MCF 10A (cell line): ENCODE results near the gene TTLL6. TPM values are rescaled to one million over a fixed set of nuclear protein-coding genes. Genes with fewer than 3 reads are reported as not detected.
"Not testable (repeated sequence)": the region's sequence is repeated elsewhere in the genome, so short reads cannot be mapped to it uniquely, and the experiment has no call there.

Experiments used
- BruUV-seq: library from RNA; stranded (reverse); fragments of 400-500 nt; replicated peaks from 2 replicates; lab custom pipeline; 2021; lab: Mats Ljungman, UMichigan
- CTCF ChIA-PET: fragments of 300-600 bp; sonication (Branson Sonifier 250); formaldehyde crosslinking; extraction: SDS; loops from one replicate; lab custom pipeline; 2021; ENCODE audit warnings: antibody characterized with exemption, inconsistent platforms; lab: Yijun Ruan, JAX
- POLR2A ChIA-PET: fragments of 300-600, 350-650 bp; sonication (Branson Sonifier 250); formaldehyde crosslinking; extraction: SDS; loops from one replicate; lab custom pipeline; 2020; ENCODE audit warnings: antibody characterized with exemption, inconsistent platforms; lab: Yijun Ruan, JAX
- DNase-seq: peaks from one replicate; pipeline ENCODE4 v3.0.0-alpha.2; 2018; ENCODE audit not compliant: unreplicated experiment
- H3K27ac Mint-ChIP-seq: one replicate; pipeline ENCODE4 v1.8.0; 2022; ENCODE audit warnings: mild to moderate bottlenecking, low read depth, mixed read lengths; ENCODE audit not compliant: unreplicated experiment
- H3K27me3 Mint-ChIP-seq: one replicate; pipeline ENCODE4 v1.8.0; 2022; ENCODE audit warnings: mixed read lengths; ENCODE audit not compliant: insufficient read depth, unreplicated experiment
- H3K36me3 Mint-ChIP-seq: one replicate; pipeline ENCODE4 v1.8.0; 2022; ENCODE audit warnings: mild to moderate bottlenecking, moderate library complexity, mixed read lengths; ENCODE audit not compliant: insufficient read depth, unreplicated experiment
- H3K4me1 Mint-ChIP-seq: one replicate; pipeline ENCODE4 v1.8.0; 2022; ENCODE audit warnings: mixed read lengths; ENCODE audit not compliant: insufficient read depth, unreplicated experiment
- H3K4me3 Mint-ChIP-seq: one replicate; pipeline ENCODE4 v1.8.0; 2022; ENCODE audit warnings: mild to moderate bottlenecking, moderate library complexity, mixed read lengths; ENCODE audit not compliant: unreplicated experiment
- H3K9me3 Mint-ChIP-seq: one replicate; pipeline ENCODE4 v1.8.0; 2022; ENCODE audit warnings: mixed read lengths; ENCODE audit not compliant: unreplicated experiment
- intact Hi-C: fragments of 100-400 bp; cut with micrococcal nuclease; formaldehyde crosslinking; loops from 2 replicates; pipeline ENCODE4 v1.14.1; 2022
- microRNA-seq: library from miRNA; unstranded; fragments of <30 nt; microRNA quantifications from one replicate; pipeline ENCODE4 v1.2.0, GENCODE V29; 2022
- total RNA-seq: library from RNA; stranded (reverse); gene quantifications from 2 replicates; pipeline ENCODE4 v1.2.3, GENCODE V29; 2022
- TF ChIP-seq, protein P1 (sequence below): fragments of 200-600 bp; IDR thresholded peaks from one replicate; pipeline ENCODE4 v1.8.0; 2022; ENCODE audit warnings: antibody characterized with exemption, mild to moderate bottlenecking; ENCODE audit not compliant: unreplicated experiment

TTLL6 gene
- total RNA-seq, 1 experiment from 2014 or later: not detected

DNA sequence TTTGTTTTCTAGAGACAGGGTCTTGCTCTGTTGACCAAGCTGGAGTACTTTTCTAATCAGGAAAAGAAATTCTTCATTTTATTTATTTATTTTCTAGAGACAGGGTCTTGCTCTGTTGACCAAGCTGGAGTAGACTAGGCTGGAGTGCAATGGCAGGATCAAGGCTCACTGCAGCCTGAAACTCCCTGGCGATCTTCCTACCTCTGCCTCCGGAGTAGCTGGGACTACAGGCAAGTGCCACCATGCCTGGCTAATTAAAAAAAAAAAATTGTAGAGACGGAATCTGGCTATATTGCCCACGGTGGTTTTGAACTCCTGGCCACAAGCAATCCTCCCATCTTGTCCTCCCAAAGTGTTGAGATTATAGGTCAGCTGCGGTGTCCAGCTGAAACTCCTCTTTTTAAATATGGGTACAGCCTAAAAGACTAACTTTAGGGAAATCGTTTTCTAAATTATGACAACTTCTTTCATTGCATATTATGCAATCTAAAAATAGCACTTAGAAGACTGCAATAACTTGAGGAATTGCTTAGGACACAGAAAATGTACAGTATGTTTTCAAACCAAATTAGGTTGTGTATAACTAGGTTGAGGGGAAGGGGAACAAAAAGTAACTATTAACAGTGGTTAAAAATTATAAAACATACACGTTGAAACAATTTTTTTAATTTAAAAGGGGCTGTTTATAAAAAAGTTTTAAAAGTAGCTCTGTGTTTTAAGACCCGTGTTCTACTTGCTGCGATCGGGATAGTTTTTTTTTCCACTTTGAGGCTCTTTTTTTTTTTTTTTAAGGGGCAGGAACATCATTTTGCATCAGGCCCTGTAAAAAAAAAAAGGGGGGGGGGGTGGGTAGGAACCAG, 99.4 kb downstream of the TTLL6 start:
- CTCF ChIA-PET: interaction anchor here (0.6 to 2.3 kb wide), 6 partner anchors 10 to 473 kb away, joined by 3 to 10 read pairs (median 4); partner anchors contain the start of gene CALCOCO2
- no peak overlapping the region for H3K27ac Mint-ChIP-seq
- no peaks in the 10 kb centered on the region for H3K4me1 Mint-ChIP-seq
- no peak overlapping the region for H3K4me3 Mint-ChIP-seq
- TF ChIP-seq, protein P1, sequence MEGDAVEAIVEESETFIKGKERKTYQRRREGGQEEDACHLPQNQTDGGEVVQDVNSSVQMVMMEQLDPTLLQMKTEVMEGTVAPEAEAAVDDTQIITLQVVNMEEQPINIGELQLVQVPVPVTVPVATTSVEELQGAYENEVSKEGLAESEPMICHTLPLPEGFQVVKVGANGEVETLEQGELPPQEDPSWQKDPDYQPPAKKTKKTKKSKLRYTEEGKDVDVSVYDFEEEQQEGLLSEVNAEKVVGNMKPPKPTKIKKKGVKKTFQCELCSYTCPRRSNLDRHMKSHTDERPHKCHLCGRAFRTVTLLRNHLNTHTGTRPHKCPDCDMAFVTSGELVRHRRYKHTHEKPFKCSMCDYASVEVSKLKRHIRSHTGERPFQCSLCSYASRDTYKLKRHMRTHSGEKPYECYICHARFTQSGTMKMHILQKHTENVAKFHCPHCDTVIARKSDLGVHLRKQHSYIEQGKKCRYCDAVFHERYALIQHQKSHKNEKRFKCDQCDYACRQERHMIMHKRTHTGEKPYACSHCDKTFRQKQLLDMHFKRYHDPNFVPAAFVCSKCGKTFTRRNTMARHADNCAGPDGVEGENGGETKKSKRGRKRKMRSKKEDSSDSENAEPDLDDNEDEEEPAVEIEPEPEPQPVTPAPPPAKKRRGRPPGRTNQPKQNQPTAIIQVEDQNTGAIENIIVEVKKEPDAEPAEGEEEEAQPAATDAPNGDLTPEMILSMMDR: no peak
- peaks cover 40% of the 10 kb centered on the region for H3K27me3 Mint-ChIP-seq
- no peaks in the 10 kb centered on the region for H3K36me3 Mint-ChIP-seq
- intact Hi-C loops: no loop called here
- POLR2A ChIA-PET: interaction anchor here (0.9 to 1.3 kb wide), 4 partner anchors 8 to 38 kb away, joined by 3 to 4 read pairs (median 3); no protein-coding TSS in a partner anchor
- no TSS peak for BruUV-seq
- no peak for DNase-seq
- H3K9me3 Mint-ChIP-seq: no peaks in the 10 kb centered on the region

DNA sequence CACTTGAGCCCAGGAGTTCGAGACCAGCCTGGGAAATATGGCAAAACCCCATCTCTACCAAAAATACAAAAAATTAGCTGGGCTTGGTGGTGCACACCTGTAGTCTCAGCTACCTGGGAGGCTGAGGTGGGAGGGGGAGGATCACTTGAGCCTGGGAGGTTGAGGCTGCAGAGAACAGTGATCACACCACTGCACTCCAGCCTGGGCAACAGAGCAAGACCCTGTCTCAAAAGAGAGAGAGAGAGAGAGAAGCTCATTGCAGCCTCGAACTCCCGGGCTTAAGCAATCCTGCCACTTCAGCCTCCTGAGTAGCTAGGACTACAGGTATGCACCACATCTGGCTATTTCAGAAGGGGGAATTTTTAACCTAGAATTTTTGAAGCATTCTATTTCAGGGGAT, 100.5 kb downstream of the TTLL6 start:
- CTCF ChIA-PET: interaction anchor here (0.6 to 2.3 kb wide), 4 partner anchors 38 to 329 kb away, joined by 3 to 10 read pairs (median 5); no protein-coding TSS in a partner anchor
- H3K27ac Mint-ChIP-seq, H3K9me3 Mint-ChIP-seq, H3K36me3 Mint-ChIP-seq, H3K4me3 Mint-ChIP-seq, DNase-seq, H3K4me1 Mint-ChIP-seq, intact Hi-C loops, BruUV-seq: not testable (repeated sequence)
- POLR2A ChIA-PET: interaction anchor here (0.9 to 1.3 kb wide), 3 partner anchors 9 to 32 kb away, joined by 3 to 4 read pairs (median 3); no protein-coding TSS in a partner anchor
- peaks cover 45% of the 10 kb centered on the region for H3K27me3 Mint-ChIP-seq

DNA sequence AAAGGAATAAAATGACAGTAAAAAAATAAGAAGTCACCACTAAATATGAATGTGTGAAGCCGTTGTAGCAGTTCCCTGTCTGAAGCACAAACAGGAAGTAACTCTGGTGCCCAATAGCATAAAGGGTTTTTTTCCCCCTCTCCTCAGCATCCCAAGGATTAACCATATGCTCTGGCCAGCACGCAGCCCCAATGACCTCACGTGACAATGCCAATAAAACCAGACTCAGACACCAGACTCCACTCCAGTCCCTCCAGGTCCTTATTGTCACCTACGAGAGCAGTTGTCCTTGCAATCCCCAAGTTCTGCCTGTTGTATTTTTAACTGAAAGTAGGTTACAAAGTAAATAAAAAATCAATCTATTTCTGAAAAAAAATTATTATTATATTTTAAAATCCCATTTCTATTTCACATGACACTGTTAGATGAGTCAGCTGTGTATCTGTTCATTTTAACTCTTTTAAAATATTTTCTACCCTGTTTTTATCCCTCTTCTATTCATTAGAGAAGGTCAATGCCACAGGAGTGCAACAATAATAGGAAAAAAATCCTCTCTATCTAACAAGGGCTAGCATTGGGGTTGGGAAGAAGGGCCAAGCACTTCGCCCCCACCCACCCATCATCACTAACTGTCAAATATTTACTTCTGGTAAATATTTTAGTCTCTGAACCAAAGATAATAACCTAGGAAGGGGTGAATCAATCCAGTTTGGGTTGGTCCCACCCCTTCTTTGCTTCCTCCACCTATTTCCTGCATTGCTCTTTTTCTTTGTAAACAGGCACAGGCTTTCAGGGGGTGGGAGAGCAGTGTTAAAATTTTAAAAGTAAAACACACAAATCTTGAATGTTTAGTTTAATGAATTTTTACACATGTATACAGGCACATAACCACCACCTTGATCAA, 101.3 kb downstream of the TTLL6 start:
- no peaks in the 10 kb centered on the region for H3K4me1 Mint-ChIP-seq
- DNase-seq: no peak
- H3K9me3 Mint-ChIP-seq: no peaks in the 10 kb centered on the region
- ChIA-PET CTCF (interaction anchor here (0.7 to 1.0 kb wide), 2 partner anchors 9 to 12 kb away, joined by 3 read pairs; no protein-coding TSS in a partner anchor), POLR2A (interaction anchor here (0.7 to 1.3 kb wide), 3 partner anchors 13 to 229 kb away, joined by 3 to 4 read pairs (median 3); partner anchors contain the start of gene SNF8)
- H3K27ac Mint-ChIP-seq: no peak overlapping the region
- no peak overlapping the region for H3K4me3 Mint-ChIP-seq
- TF ChIP-seq, protein P1: no peak
- H3K27me3 Mint-ChIP-seq: peaks cover 52% of the 10 kb centered on the region
- no TSS peak for BruUV-seq
- intact Hi-C loops: no loop called here
- H3K36me3 Mint-ChIP-seq: no peaks in the 10 kb centered on the region

Small RNA genes within 50 kb of the gene (microRNA-seq; reads per million reads assigned to microRNA genes)
- gene MIR3185: not detected

Other genes with a start within 250 kb of the TTLL6 start
- 0.21 and 0.44 TPM in 2 replicates for gene HOXB4, start 238.9 kb downstream of the TTLL6 start, total RNA-seq
- 0.79 and 0.88 TPM in 2 replicates for gene HOXB3, start 227.0 kb downstream of the TTLL6 start, total RNA-seq
- gene HOXB5, start 223.4 kb downstream of the TTLL6 start, total RNA-seq: not detected in 2 replicates
- gene HOXB6, start 212.2 kb downstream of the TTLL6 start, total RNA-seq: 0.37 TPM in 1 of 2 replicates, not detected in the other
- not detected in 2 replicates for gene HOXB7, start 206.2 kb downstream of the TTLL6 start, total RNA-seq
- not detected in 2 replicates for gene HOXB8, start 201.9 kb downstream of the TTLL6 start, total RNA-seq
- gene HOXB9, start 190.9 kb downstream of the TTLL6 start, total RNA-seq: 1.4 and 2.5 TPM in 2 replicates
- gene PRAC1, start 94.7 kb downstream of the TTLL6 start, total RNA-seq: not detected in 2 replicates
- not detected in 2 replicates for gene PRAC2, start 94.0 kb downstream of the TTLL6 start, total RNA-seq
- not detected in 2 replicates for gene HOXB13, start 88.5 kb downstream of the TTLL6 start, total RNA-seq
- 96.1 and 113 TPM in 2 replicates for gene CALCOCO2, start 13.8 kb upstream of the TTLL6 start, total RNA-seq
- 149 and 150 TPM in 2 replicates for gene ATP5MC1, start 75.6 kb upstream of the TTLL6 start, total RNA-seq
- gene UBE2Z, start 91.2 kb upstream of the TTLL6 start, total RNA-seq: 106 and 115 TPM in 2 replicates
- gene SNF8, start 127.6 kb upstream of the TTLL6 start, total RNA-seq: 156 and 184 TPM in 2 replicates
- gene GIP, start 151.4 kb upstream of the TTLL6 start, total RNA-seq: not detected in 2 replicates
- 0.02 and 0.27 TPM in 2 replicates for gene IGF2BP1, start 180.2 kb upstream of the TTLL6 start, total RNA-seq